GM12874 (cell line): Measurements from ENCODE around the gene THRSP.

Experiments
- CTCF ChIP-seq: IDR thresholded peaks from 2 replicates; pipeline ENCODE4 v1.5.1; 2011; ENCODE audit warnings: low read depth, mild to moderate bottlenecking, control low read depth, low read length, moderate library complexity; ENCODE audit not compliant: insufficient read depth

THRSP gene

GRCh38 chr11:78100676-78101472 is 37.2 kb downstream of the THRSP start:
- no peak for TF ChIP-seq CTCF

- TF ChIP-seq CTCF, result no peak
Measured at GRCh38 chr11:78109081-78110015, 45.7 kb downstream of the THRSP start.

- TF ChIP-seq CTCF, result no peak
Measured at GRCh38 chr11:78110351-78110750, 46.7 kb downstream of the THRSP start.

- no peak for TF ChIP-seq CTCF
Measured at GRCh38 chr11:78110830-78111229, 47.2 kb downstream of the THRSP start.

- no peak for TF ChIP-seq CTCF
Measured at GRCh38 chr11:78111298-78111697, 47.6 kb downstream of the THRSP start.

- TF ChIP-seq CTCF, result no peak
Measured at GRCh38 chr11:78112582-78113275, 49.1 kb downstream of the THRSP start.
